GM19324 (cell line): Measurements from ENCODE around the gene GPR35.

ENCODE experiments used
- ATAC-seq: cut with Tn5 transposase; IDR thresholded peaks from one replicate; pipeline ENCODE4 v1.9.1; 2021; ENCODE audit warnings: mild to moderate bottlenecking, moderate library complexity; ENCODE audit not compliant: unreplicated experiment, low FRiP score

GPR35 gene

DNA sequence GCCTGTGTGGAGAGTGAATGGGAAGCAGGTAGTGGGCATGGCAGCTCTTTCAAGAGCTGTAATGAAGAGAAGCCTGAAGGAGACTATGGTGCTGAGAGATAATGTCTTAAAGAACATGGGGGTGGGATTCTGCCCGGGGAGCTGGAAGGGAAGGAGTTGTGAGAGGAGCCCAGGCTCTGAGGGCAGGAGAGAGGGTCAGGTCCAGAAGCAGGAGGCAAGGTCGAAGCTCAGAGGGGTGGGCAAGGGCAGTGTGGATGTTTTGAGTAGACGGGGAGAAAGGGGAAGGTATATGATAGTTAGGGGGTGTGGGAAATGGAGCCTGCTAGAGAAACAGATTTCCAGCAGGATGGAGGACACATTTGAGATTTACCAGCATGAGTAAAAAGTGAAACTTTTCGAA is 36.6 kb upstream of the GPR35 start:
- no peak for ATAC-seq

- ATAC-seq = no peak
Observed at GRCh38 chr2:240589375-240589774, 35.9 kb upstream of the GPR35 start.

GRCh38 chr2:240589850-240590525 is 35.3 kb upstream of the GPR35 start:
- ATAC-seq = no peak

GRCh38 chr2:240590681-240591111 is 34.6 kb upstream of the GPR35 start:
- ATAC-seq = no peak

GRCh38 chr2:240591226-240591625 is 34.1 kb upstream of the GPR35 start:
- ATAC-seq = no peak

DNA sequence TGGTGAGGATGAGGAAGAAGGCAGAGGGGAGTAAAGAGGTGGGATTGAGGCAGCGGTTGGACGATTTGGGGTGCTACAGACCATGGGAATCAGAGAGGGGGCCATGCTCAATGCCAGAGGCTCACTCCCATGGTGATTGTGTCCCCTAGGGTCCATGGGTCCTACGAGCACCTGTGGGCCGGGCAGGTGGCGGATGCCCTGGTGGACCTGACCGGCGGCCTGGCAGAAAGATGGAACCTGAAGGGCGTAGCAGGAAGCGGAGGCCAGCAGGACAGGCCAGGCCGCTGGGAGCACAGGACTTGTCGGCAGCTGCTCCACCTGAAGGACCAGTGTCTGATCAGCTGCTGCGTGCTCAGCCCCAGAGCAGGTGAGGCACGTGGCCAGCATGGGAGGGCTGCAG is 33.5 kb upstream of the GPR35 start:
- ATAC-seq = no peak

DNA sequence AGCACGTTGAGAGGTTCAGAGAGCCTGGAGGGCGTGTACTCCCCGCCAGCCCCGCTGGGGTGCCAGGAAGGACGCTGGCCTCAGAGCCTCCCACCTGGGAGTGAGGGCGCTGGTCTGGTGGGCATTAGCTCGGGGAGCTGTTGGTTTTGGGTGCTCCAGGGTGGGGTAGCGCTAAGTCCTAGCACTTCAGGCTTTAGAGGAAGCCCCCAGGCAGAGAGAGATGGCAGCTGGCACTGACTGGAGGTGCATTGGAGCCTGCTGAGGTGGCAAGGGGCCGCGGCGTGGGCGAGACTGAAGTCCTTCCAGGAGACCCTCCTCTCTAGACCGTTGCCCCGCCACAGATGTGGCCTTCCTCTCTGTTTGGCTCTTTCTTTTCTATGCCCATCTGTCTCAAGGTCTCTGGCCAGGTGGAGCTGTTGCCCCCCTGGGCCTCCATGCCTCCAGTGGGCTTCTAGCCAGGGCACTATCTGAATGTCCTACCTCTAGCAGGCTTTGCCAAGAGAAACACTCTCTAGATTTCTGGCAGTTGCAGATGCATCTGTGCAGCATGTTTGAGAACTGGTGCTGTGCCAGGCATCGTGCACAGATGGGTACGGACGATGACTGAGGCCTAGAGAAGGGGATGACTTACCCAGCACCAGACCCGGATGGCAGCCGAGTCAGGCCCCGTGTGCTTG is 32.1 kb upstream of the GPR35 start:
- no peak for ATAC-seq

- ATAC-seq = no peak
Observed at GRCh38 chr2:240593703-240594451, 31.4 kb upstream of the GPR35 start.

DNA sequence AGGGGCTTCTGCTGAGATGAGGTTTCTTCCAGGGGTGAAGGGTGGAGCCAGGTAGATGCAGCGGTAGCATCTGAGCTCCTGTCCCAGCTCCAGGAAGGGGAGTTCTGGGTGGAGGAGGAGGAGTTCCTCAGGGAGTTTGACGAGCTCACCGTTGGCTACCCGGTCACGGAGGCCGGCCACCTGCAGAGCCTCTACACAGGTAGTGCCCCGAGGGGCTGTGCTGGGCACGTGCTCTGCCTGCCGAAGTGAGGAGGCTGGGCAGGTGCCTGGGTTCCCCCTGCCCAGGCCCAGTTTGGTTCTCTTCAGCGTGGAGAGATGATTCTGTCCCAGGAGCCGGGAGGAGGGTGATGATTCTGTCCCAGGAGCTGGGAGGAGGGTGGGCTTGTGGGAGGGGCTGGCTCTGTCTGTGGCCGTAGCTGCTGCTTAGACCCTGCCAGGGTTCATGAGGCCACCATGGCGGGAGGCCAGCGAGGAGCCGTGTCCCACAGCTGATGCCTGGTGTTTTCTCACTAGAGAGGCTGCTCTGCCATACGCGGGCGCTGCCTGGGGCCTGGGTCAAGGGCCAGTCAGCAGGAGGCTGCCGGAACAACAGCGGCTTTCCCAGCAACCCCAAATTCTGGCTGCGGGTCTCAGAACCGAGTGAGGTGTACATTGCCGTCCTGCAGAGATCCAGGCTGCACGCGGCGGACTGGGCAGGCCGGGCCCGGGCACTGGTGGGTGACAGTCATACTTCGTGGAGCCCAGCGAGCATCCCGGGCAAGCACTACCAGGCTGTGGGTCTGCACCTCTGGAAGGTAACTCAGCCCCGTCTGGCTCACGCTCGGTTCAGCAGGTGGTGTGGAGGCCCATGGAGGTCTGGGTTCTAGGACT is 30.5 kb upstream of the GPR35 start:
- ATAC-seq = no peak

DNA sequence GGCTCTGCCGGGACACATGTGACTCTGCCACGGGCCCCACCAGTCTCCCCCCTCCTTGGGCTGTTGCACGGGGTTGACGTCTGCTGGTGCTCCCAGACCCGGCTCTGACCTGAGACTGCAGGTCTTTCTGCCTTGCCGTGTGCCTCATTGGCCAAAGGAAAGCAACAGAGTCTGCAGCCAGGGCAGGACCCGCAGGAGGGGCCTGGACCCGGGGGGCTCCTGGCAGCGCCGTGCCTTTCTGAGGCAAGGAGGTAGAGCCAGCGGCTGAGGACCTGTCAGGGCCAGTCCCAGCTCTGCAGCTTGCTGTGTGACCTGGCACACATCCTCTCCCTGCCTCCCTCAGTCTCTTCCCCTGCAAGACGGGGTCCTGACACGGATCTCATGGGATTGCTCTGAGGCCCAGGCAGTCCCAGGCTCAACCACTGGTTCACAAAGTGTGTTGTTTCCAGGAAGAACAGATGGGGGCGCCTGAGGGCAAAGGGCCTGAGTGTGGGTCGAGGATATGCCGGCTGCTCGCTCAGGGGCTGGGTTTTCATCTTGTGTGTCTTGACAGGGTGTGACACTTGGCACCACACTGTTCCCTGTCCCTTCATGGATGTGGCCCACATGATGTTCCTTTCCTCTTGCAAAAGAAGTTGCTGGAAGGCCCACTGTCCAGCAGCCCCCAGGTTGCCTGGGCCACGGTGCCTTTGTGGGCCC is 29.8 kb upstream of the GPR35 start:
- ATAC-seq = no peak

DNA sequence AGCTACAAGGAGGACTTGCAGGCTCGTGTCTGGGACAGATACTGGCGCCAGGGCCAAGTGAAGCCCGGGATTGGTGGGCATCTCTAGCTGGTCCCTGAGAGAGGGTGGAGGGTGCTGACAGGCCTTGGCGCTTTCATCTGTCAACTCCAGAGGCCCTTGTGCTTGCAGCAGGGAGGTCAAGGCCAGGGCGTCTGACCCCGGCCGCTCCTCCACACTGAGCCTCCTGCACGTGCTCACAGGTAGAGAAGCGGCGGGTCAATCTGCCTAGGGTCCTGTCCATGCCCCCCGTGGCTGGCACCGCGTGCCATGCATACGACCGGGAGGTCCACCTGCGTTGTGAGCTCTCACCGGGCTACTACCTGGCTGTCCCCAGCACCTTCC is 29.2 kb upstream of the GPR35 start:
- ATAC-seq = no peak

GRCh38 chr2:240596491-240596931 is 28.8 kb upstream of the GPR35 start:
- ATAC-seq = no peak

DNA sequence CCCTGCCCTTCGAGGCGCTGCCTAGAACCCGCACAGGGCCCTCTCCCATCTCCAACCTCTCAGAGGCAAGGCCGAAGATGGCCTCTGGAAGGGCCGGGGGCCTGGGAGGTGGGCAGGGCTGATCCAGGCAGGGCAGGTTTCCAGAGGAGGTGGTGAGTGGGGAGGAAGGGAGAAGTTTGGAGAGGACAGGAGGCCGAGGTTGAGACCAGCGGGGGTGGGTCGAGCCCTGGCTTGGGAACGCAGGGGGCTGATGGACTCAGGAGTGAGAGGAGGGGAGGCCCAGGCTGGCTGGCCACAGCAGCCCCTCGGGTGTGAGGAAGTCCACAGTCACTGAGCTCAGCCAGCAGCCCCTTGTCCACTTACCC is 28.2 kb upstream of the GPR35 start:
- ATAC-seq = no peak

DNA sequence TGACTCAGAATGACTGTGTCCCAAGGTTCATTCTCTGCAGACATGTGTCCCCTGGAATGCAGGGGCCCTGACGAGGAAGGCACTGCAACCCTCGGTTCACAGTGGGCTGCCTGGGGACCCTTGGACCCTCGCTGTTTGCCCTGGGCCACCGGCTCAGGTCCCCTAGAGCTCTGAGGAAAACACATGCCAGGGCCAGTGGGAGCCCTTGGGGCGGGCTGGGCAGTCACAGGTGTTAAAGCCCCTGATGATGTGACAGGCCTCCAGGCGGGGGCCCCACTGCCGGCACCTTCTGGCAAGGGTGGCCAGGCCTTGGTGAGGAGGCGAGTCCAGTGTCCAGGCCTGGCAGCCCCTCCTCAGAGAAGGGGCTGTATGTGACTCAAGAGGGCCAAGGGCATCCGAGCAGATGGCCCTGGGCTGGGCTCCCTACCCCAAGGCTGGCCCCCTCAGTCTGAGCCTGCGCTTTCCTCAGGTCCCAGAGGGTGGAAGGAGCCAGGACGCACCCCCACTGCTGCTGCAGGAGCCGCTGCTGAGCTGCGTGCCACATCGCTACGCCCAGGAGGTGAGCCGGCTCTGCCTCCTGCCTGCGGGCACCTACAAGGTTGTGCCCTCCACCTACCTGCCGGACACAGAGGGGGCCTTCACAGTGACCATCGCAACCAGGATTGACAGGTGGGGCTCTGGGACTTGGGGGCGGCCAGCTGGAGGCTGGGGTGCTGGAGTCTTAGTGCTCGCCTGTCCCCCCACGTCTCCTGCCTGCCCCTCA is 27.7 kb upstream of the GPR35 start:
- ATAC-seq = no peak

DNA sequence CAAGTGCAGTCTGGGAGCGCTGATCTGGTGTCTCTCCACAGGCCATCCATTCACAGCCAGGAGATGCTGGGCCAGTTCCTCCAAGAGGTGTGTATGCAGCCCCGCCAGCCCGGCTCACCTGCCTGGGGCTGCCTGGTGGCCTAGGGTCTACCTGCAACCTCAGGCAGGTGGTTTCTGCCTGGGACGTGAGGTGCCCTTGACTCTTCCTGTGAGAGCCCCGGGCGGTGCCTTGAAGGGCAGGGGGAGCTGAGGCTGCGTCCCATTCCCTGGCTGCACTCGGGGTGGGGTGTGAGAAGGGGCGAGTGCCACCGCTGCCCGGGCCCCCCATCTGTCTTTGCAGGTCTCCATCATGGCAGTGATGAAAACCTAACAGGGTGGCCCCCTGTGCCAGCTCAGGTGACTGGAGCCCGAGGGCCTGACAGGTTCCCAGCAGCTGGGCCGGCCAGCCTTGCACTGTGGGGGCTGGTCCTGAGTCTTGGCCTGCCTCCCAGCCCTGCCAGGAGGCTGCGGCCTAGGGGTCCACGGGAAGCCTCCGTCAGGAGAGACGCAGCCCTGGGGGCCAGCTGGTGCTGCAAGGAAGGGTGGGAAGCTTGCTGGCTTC is 26.9 kb upstream of the GPR35 start:
- ATAC-seq = no peak

- no peak for ATAC-seq
Observed at GRCh38 chr2:240599141-240599583, 26.1 kb upstream of the GPR35 start.

DNA sequence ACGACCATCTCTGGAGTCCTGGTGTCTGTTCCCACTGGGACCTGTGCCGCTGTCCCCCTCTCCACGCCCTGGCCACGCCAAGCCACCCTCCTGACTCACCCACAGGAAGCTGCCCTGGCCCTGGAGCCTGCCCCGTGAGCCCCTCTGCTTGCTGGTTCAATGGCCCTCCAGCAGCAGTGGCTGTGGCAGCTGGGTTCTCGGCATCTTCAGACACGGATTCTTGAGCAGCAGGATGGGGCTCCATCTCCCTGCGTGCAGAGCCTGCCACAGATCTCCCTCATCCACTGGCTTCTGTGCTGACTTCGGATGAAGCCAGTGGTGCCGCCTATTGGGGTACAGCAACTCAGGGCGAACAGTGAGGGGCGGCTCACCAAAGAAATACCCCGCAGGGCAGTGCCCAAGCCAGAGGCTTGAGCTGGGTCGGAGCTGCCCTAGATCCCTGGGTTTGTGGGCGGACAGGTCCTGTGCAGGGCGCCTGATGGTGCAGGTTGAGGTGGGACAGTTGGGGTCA is 24.8 kb upstream of the GPR35 start:
- ATAC-seq = no peak

- no peak for ATAC-seq
Observed at GRCh38 chr2:240601061-240601830, 24.0 kb upstream of the GPR35 start.
